Measurements from ENCODE around the gene KMT2A.

GRCh38 chr11:118524757-118525470 lies 88.6 kb downstream of the KMT2A start:
- TF ChIP-seq CTCF (IDR thresholded peaks at IDR 0.05) (no peak), POLR2A (IDR thresholded peaks at IDR 0.05) (no peak)
